Stimulated activated CD8-positive, alpha-beta memory T cell treated with anti-CD3 and anti-CD28 coated beads, Interleukin-7, amount 100 ng/mL, for 48 hours (primary cell): ENCODE data around the gene KCNN3.

Experiments
- DNase-seq, 2 donors: peaks; one replicate each; pipeline ENCODE4 v3.0.0-alpha.2; 2020; ENCODE audit warnings: low read depth in 1 of 2; ENCODE audit errors: extremely low read depth in 1 of 2

Gene KCNN3

DNA sequence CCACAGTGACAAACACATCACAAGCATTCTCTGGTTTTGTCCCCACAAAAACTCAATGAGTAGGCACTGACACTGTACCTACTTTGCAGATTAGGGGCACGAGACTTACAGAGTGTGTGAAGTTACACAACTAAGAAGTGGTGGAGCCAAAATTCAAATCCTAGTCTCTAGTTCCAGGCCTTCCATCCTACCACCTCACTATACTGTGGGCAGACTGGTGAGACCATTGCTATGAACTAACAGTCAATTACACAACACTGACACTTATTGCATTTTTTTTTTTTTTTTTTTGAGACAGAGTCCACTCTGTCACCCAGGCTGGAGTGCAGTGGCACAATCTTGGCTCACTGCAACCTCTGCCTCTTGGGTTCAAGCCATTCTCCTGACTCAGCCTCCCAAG, 71.4 kb downstream of the KCNN3 start:
- DNase-seq, result no peak

DNA sequence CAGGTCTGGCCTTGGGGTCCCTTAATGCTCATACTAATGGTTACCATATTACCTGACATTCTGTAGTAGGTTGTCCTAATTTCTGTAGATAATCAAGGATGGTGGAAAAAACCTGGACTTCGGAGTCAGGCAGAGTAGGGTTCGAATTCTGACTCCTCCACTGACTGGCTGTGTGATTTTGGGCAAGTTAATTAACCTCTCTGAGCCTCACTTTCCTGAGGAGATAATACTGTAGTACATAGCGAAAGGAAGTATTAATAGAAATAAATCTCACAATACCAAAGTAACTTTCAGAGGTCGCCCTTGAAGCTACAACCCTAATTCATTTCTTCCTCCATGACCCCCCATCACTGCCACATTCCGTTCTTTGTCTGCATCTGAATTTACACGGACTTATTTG, 72.9 kb downstream of the KCNN3 start:
- DNase-seq, result no peak

DNA sequence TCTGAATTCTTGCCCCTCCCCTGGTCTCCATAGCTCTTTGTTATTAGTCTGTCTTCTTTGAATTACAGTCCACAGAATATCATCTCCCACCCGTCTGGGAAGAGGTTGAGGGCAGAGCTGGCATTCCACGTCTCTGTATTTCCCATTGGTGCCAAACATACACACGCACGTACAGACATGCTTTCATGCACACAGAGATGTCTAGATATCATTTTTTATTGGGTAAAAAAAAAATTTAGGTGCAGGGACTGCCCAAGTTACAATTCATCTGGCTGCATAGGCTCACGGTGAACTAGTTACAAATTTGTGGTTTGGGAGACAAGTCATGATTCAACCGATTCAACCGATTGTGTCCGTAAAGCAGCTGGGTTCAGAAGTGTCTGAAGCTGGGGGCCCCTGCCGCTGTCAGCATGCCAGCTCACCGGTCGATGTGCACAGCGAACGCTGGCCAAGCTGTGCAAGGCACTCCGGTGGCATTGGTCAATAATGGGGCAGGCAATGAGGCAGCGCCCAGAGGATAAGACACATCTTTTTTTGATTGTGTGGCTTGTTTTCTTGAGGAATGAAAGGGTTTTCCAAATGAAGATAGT, 73.7 kb downstream of the KCNN3 start:
- no peak for DNase-seq

DNA sequence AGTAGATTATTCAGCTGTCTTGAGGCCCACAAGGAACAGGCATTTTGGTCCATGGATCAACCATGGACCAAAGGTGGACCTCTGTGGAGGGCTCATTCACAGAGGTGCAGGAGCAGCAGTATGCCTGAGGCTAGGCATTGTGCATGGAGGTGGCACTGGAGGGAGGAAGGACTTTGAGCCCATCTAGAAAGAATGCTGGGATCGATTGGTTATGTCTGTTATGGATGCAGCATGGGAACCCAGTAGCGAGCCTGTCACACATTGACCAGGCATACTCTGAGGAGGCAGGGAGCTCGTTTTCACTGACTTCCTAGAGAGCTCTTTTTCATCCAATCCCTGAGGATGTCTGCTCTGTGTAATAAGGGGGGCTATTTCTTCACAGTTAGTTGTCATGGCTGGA, 75.5 kb downstream of the KCNN3 start:
- no peak for DNase-seq

DNA sequence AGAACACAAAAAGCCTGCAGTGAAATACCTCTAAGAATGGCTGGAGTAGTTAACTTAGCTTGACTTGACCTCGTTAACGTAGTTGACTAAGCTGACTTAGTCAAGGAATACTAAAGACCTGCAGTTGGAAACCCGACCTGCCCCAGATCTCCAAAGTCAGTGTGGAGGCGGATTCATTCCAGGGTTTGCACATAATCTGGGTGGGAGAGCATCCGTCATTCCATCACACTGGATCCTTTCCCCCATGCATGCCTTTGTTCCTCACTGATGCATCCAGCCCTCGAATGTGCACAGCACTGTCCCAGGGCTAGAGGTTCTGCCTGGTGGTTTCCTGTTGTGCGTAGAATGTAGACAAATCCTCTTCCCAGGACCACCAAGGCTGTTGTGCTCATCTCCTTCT, 76.4 kb downstream of the KCNN3 start:
- DNase-seq, result no peak

DNA sequence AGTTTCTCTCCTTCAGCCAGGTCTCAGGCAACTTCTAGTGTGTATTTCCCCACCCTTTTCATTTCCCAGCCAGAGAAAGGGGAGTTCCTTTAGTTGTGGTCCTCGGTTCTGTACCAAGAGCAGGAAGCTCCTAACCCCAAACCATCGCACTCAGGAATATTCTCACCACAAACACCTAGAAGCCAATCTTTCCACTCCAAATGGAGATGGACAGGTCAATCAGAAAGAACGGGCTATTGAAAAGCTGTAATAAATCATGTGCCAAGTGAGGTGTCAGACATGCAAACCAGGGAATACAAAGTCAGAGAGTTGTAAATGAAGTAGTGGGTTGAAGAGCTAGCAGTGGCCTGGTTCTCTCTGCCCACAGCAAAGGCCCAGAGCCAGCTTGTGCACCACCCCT, 77.2 kb downstream of the KCNN3 start:
- no peak for DNase-seq

DNA sequence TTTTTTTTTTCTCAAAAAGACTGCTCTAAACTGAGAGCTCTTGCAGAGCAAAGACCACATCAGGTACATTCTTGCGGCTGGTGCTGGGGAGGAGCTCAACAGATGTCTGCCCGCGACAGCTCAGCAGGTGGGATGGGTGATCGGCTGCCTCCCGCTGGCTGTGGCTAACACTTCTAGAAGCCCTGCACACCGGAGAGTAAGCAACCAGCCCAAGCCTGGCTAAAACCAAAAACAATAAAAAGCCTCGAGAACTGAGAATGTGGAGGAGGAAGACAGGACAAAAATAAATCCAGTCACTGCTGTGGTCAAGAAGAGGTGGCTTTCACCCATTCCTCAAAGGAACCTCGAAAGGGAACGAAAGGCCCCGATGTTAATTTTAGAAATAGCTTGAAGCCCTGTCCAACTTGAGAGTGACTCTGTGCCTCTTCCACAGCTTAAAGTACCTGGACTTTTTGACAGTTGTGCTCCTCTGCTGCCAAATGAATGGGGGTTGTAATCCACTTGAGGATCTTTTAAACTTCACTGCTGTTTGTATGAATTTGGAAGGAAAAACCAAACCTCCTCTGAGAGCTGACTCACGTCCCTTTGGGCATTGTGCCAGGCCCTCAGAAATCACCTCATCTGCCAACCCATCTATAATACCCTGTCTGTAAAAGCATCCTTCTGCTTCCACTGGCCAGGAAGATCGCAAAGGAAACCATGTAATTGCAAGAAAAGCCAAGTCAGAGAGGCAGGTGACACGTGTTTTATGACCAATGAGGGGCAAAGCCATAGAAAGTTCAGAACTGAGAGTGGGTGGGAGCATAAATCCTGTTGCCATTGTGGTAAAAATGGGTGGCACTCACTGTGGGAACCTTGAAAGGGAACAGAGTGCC, 78.6 kb downstream of the KCNN3 start:
- DNase-seq, result peak; percentile 62 to 85

DNA sequence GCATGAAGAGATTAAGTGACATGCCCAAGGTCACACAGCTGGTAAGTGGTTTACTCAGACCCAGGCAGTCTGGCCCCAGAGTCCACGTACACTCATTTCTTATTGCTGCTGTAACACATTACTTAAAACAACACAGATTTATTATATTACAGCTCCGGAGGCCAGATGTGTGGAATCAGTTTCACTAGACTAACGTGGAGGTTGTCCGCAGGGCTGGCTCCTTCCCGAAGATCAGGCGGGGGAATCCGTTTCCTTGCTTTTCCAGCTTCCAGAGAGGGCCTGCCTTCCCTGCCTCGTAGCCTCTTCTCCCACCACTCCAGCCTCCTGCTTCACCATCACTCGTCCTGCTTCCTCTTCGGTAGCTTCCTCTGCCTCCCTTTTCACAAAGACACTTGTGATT, 81.2 kb downstream of the KCNN3 start:
- no peak for DNase-seq

DNA sequence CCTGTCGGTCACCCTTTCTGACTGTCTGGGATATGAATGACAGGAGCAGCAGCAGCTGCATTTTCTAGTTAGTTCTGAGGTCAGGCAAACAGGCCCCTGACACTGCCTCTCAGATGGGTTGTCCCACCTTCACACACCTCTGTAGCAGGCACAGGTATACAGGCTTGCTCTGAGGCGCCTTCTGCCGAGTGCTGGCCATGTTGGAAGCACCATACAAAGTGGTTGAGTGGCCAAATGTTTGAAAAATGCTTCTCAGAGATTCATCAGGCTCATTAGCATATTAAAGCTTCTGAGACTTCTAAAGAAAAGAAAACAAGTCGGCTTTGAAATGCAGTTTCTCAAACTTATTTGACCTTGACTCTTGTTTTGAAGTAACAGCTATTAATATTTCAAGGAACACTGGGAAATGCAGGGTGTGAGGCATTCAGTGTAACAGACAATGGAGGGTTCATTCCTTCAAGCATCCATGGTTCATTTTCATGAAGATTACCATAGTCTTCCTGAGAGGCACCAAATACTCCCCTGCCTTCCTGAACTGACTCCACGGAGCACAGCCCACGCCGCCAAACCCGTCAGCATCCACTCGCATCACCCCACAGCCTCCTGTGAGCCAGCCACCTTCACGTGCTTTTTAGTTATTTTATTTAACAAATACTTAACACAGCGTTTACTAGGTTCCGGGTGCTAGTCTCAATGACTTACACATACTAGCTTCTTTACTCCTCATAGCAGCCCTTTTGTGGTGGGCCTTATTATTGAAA, 81.8 kb downstream of the KCNN3 start:
- DNase-seq, result no peak

DNA sequence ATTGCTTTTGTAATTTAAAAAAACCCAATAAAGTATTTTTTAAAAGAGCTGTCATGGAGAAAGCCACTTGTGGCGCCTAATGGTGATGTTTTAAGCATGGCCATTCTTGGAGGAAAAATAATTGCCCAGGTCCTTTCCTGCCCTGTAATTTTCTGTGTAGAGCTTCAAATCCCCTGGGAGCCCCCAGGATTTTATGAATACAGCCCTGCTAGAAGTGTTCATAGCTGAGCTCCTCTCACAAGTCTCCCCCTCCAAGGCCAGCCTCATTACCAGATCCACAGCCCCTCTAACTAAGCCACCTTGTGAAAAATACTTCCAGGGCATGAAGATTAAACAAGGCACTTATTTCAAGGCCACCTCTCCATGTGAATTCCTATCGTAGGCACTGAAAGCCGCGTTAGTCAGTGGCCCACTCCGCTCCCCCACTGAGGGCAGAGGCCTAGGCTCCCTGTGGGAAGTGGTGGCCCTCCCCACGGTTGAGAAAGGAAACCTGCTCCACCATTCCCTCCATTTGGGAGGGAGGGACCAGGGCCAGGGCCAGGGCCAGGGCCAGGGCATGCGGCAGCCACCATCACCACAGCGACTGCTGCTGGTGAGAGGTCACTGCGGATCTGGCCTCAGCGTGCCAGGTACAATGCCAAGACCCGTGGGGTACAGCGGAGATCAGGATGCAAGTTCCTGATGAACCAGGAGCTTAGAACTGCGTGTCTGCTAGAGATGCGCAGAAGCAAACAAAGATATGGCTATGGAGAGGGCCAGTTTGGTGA, 83.1 kb downstream of the KCNN3 start:
- DNase-seq, result no peak

DNA sequence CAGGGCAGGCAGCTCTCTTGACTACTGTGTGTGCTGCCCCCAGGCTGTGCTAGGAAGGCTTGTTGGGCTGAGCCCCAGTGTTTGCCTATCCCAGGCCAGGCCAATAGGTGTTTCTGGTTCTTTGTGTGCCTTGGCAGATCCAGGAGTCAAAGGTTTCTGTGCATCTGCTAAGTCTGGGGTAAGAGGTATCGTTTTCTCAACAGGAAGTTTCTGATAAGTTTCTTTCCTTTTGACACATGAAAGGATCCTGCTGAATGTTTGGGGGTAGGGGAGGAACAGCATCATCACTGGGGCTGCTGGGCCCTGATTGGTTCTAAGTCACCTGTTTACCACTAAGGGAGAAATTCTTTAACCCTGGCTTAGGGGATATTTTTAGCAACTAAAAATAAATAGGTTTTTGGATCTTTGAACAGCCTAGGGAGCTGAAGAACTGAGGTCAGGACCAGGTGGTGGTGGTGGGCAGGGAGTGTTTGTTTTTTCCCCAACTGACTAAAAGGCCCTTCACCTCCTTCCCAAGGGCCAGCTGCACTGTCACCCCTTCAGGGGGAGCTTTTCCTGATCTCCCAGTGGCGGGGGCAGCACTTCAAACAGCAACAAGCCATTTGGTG, 85.1 kb downstream of the KCNN3 start:
- DNase-seq, result peak in 1 of 2 donors; percentile 33

DNA sequence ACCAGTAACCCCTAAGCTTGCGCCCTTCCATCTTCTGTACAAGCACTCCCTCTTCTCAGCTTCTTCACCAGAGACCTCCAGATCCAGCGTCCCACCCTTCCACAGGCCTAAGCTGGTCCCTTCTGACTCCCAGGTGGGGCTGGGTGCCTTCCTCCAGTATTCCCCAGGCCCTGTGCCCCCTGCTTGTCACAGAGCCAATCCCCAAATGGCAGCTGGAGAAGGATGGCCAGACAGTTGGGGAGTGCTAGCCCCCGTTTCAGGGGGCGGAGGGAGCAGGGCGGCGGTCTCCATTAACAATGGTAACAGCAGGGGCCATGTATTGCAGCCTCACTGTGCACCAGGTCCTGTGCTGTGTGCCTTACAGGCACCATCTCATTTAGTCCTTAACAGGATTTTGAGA, 85.7 kb downstream of the KCNN3 start:
- no peak for DNase-seq

DNA sequence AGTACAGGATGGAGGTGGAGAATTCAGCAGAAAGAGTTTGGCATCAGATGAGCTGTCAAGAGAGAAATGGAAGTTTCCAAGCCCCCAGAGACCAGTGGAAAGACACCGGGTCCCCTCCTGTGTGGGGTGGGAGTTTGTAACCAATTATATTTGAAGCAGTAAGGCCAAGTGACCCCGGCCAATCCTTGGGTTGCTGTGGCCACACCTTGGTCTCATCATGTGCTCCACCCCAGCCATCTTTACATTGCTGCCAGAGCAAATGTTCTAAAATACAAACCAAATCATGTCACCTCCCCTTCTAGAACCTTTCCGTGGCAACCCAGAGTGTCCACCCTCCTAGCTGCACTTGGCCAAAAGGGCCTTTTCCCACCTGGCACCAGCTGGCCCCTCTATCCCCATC, 86.1 kb downstream of the KCNN3 start:
- no peak for DNase-seq

DNA sequence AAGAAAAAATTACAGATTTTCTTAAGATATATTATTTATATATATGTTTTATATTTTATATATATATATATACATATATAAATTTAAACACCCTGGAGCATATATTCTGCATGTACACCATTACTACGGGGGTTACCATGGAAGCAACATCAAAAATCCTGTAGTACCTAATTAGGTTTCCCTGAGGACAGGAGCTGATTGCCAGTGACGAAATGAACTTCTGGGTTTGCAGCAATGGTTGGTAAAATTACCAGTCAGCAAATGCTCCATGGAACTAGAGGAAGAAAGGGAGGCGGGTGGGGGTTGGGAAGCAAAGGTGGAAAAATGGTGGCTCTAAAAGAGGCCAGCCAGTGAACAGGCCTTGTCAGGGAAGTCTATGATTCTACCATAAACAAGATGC, 89.5 kb downstream of the KCNN3 start:
- DNase-seq, result no peak

DNA sequence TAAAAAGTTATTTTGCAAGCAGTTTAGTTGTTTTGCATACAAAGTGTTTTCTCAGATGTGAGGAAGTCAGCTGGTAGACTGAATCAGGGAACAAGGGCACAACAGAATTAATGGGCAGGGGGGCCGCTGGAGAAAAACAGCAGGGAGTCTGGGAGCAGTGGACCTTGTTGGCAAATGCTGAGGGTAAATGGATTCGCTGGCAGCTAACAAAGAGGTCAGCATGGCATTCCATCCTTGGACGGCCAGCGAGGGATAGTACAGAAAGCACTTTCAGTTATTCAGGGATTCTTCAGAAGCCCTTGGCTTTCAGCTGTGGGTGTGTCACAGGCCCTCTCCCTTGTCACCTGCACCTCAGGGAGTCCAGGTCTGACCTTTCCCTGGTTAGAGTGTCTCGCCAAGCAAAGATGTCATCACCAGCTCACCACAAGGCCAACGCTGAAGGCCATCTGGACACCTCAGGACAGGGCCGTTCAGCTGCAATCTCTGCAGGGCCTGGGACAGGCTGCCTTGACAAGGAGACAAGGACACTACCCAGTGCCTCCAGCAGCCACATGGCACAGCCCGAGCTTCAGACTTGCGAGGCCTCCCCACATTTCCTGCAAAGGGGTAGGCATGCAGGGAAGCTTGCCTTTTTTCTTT, 90.4 kb downstream of the KCNN3 start:
- DNase-seq, result no peak

DNA sequence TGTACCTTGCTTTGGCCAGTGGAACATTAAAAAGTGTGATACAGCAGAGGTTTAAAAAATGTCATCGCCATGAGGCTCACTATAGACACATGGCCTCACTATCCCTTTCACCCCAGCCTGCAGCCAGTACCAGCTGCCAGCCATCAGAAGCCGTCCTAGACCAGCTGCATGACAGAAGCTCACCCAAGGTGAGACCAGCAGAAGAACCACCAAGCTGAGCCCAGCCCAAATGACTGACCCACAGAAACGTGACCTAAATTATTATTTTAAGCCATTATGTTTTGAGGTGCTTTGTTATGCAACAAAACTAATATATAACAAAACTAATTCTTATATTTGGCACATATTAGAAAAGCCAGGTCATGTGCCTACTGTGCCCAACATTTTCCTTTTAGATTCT, 91.1 kb downstream of the KCNN3 start:
- DNase-seq, result no peak

DNA sequence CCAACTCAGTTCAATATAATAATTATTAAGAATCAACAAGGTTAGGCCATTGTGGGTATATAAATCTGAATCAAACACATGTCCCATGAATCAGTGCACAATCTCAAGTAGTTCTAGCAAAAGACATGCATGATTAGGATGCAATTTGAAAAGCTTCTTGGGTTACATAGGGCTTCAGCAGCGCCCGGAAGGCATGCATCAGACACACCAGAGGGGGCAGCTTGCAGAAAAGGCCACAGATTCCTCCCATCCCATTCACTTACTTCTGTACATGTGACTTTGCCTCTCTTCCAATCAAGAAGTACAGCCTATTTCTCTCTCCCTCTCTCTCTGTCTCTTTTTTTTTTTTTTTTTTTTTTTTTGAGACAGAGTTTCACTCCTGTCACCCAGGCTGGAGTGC, 91.8 kb downstream of the KCNN3 start:
- DNase-seq, result no peak

DNA sequence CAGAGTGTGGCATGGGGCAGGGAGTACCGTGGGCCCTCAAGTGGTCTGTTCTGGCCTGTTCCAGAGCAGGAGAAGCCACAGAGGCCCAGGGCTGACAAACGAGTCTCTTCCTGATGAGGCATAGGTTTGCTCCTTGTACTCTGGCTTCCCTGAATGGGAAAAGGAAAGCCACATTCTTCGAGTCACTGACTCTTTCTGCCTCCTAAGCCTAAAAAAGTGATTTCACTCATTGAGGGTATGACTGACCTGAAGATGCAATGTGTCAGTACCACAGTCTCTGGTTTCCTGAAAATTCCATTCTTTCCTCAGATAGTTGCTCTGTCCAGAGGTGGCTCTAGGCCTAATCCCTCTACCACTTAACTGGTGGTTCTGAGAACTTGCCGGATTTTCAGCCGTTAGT, 92.3 kb downstream of the KCNN3 start:
- DNase-seq, result no peak

DNA sequence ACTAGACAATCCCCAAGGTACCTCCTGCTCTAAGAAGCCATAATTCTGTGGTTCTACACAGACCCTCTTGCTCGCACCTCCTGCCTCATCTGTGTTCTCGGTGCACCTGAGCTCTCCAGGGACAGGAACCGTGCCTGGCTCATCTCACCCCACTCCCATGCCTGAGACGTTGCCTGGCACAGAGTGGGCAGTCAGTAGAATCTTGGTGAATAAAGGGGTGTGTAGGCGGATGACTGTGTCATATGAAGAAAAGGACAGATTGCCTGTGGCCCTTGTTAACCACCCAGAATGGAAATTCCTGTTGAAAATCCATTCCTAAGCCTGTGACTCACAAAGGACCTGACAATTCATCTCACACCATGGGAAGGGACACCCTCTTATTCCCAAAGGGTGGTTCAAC, 92.9 kb downstream of the KCNN3 start:
- no peak for DNase-seq
